GM12873 (cell line): ENCODE data around the gene VPS18.

ENCODE experiments used
- TF ChIP-seq, protein P1 (sequence below): IDR thresholded peaks from 2 replicates; pipeline ENCODE4 v1.5.1; 2012; ENCODE audit warnings: low read depth, mild to moderate bottlenecking, moderate library complexity, low read length, control low read depth; ENCODE audit not compliant: insufficient read depth; ENCODE audit errors: missing control alignments

Gene VPS18

DNA sequence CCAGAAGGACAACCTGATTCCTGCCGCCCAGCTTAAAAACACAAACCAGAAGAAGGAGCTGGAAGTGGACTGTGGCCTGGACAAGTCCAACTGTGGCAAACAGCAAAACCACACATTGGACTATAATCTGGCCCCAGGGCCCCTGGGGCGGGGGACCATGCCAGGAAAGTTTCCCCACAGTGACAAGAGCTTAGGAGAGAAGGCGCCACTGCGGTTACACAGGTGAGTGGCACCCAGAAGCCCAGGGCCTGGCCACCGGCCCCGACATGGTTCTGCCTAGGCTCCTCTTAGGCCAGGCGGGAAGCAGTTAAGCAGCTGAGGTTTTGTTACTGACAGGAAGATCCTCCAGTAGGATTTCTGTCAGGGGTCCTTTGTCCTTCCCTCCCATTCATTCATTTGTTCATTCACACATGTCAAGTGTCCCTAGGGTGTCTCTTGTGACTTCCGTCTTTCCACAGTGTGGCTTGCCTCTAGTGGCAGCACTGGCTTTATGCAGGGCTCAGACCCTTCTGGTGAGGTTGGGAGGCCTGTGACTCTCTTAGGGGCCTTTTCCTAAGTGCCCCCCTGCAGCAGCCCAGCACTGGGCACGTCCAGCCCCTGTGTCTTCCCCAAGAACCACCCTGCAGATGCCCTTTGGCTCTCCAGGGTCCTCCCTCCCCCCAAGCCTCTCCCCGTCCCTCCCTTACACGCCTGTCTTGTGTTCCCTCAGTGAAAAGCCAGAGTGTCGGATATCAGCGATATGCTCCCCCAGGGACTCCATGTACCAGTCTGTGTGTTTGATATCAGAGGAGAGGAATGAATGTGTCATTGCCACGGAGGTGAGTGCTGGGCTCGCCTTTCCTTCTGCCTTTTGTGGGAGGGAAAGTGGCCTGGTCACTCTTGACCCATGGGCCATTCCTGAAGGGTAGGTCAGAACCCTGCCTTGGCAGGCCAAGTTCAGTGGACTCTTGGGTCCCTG lies 42.7 kb downstream of the VPS18 start:
- TF ChIP-seq, protein P1, sequence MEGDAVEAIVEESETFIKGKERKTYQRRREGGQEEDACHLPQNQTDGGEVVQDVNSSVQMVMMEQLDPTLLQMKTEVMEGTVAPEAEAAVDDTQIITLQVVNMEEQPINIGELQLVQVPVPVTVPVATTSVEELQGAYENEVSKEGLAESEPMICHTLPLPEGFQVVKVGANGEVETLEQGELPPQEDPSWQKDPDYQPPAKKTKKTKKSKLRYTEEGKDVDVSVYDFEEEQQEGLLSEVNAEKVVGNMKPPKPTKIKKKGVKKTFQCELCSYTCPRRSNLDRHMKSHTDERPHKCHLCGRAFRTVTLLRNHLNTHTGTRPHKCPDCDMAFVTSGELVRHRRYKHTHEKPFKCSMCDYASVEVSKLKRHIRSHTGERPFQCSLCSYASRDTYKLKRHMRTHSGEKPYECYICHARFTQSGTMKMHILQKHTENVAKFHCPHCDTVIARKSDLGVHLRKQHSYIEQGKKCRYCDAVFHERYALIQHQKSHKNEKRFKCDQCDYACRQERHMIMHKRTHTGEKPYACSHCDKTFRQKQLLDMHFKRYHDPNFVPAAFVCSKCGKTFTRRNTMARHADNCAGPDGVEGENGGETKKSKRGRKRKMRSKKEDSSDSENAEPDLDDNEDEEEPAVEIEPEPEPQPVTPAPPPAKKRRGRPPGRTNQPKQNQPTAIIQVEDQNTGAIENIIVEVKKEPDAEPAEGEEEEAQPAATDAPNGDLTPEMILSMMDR, result peak; percentile 41

DNA sequence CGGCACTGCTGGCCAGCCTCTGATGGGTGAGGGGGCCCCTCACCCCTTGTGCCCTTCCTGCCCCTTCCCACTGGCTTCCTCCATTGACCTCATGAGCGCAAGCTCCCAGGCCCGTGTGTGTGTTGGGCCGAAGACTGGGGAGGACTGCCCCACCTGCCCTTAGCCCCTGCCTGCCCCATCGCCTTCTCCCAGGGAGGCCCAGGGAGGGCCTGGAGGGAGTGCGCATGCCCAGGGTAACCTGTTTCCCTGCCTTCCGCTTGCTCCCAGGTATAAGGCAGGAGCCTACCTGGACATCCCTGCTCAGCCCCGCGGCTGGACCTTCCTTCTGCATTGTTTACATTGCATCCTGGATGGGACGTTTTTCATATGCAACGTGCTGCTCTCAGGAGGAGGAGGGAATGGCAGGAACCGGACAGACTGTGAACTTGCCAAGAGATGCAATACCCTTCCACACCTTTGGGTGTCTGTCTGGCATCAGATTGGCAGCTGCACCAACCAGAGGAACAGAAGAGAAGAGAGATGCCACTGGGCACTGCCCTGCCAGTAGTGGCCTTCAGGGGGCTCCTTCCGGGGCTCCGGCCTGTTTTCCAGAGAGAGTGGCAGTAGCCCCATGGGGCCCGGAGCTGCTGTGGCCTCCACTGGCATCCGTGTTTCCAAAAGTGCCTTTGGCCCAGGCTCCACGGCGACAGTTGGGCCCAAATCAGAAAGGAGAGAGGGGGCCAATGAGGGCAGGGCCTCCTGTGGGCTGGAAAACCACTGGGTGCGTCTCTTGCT lies 43.7 kb downstream of the VPS18 start:
- TF ChIP-seq, protein P1, result peak; percentile 35

DNA sequence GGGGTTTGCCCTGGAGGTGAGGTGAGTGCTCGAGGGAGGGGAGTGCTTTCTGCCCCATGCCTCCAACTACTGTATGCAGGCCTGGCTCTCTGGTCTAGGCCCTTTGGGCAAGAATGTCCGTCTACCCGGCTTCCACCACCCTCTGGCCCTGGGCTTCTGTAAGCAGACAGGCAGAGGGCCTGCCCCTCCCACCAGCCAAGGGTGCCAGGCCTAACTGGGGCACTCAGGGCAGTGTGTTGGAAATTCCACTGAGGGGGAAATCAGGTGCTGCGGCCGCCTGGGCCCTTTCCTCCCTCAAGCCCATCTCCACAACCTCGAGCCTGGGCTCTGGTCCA lies 44.3 kb downstream of the VPS18 start:
- TF ChIP-seq, protein P1, result no peak

DNA sequence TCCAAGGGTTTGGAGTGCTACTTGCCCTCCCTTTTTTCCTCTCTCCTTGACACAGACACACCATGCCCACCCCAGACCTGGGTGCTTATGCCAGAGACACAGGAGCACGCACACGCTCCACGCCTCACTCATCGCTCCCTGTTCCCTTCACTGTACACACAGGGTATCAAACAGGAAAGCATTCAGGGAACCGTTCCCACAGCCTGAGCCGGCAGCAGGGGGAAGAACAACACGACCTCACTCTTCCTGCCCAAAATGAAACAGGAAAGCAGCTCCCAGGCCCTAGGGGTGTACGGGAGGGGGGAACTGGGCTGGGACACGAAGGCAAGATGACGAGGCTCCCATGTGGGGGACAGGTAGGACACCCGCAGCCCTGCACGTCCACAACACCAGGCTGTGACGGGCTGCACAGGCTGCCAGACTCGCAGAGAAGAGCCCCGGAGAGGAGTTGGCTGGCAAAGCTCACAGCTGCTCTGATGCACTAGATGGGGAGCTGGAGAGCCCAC lies 46.1 kb downstream of the VPS18 start:
- TF ChIP-seq, protein P1, result no peak

DNA sequence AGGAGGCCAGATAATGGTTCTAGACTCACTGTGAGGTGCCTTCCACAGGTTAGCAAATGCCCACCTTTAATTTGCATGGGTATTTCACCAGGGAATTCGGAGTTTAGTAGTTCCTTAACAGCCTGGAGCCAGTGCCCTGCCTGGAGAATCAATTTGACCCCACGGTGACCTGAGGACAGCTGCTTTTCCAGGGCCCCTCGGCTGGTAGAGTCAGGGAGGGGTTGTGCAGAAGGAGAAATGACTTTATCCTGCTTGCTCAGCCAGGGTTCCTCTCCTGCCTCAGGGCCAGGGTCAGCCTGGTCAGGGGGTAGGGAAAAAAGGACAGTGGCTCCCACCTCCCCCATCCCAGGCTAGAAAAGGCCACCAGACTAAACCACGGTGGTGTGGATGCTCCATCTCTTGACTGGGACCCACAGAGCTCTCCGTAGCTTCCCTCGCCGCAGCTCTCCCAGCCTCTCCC lies 46.8 kb downstream of the VPS18 start:
- TF ChIP-seq, protein P1, result no peak

DNA sequence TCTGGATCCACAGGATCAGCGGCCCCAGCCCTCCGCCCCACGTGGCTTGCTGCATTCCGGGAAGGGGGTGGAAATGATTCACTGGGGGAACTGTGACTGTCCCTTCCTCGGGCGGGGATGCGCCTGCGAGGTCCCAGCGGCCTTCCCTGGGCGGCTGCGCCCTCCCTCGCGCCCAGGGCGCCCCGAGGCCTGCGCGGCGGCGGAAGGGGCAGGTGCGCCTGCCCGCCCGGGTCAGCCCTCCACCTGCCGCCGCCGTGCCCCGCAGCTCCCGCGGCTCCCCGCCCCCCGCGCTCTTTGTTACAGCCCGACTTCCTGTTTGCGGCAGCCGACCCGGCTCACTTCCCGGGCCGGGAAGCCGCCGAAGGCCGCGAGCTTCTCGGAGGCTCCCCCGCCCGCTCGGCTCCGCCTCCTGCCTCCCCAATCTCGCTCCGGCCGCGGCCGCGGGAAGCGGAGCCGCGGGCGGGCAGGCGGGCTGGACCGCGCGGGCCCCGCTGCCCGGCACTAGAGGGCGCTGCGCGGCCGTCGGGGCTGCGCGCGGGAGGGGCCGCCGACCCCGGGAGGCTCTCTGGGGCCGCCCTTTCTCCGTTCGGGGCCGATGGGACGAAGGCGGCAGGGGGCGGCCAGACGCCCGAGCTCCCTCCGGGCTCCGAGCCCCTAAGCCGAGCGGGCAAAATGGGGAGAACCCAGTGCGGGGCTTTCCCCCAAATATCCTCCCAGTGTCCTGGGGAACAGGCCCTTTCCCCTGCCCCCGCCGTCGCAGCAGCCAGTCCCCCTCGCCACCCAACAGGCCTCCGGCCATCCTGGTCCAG lies 47.5 kb downstream of the VPS18 start:
- TF ChIP-seq, protein P1, result peak; percentile 50
